ENCODE measurements around the gene MED13.
"Not testable (repeated sequence)": the region's sequence is repeated elsewhere in the genome, so short reads cannot be mapped to it uniquely, and the experiment has no call there.

The MED13 gene

GRCh38 chr17:62008294-62008693, 56.8 kb downstream of the MED13 start:
- TF ChIP-seq CTCF (IDR thresholded peaks at IDR 0.05; ENCODE audit: low read depth, low read length, missing control alignments), result no peak
- in situ Hi-C loops (cut with HindIII; ENCODE audit: low sequenced_read_pairs), result no loop called here
- no peak for DNase-seq (ENCODE audit: low read depth)
- no peak overlapping the region for H3K4me3 ChIP-seq (ENCODE audit: low read depth, low read length)

- TF ChIP-seq CTCF (IDR thresholded peaks at IDR 0.05; ENCODE audit: low read depth, low read length, missing control alignments), result no peak
- no peak overlapping the region for H3K4me3 ChIP-seq (ENCODE audit: low read depth, low read length)
- DNase-seq (ENCODE audit: low read depth), result no peak
- in situ Hi-C loops (cut with HindIII; ENCODE audit: low sequenced_read_pairs), result no loop called here
Measured at GRCh38 chr17:62004388-62004787, 60.7 kb downstream of the MED13 start.

- H3K4me3 ChIP-seq (ENCODE audit: low read depth, low read length); DNase-seq (ENCODE audit: low read depth); in situ Hi-C loops (cut with HindIII; ENCODE audit: low sequenced_read_pairs): not testable (repeated sequence)
Measured at GRCh38 chr17:62003141-62003540, 61.9 kb downstream of the MED13 start.

GRCh38 chr17:62001105-62001504, 64.0 kb downstream of the MED13 start:
- no peak for DNase-seq (ENCODE audit: low read depth)
- no peak overlapping the region for H3K4me3 ChIP-seq (ENCODE audit: low read depth, low read length)
- in situ Hi-C loops (cut with HindIII; ENCODE audit: low sequenced_read_pairs), result no loop called here
- no peak for TF ChIP-seq CTCF (IDR thresholded peaks at IDR 0.05; ENCODE audit: low read depth, low read length, missing control alignments)

- DNase-seq (ENCODE audit: low read depth), result no peak
- TF ChIP-seq CTCF (IDR thresholded peaks at IDR 0.05; ENCODE audit: low read depth, low read length, missing control alignments), result no peak
- no peak overlapping the region for H3K4me3 ChIP-seq (ENCODE audit: low read depth, low read length)
- in situ Hi-C loops (cut with HindIII; ENCODE audit: low sequenced_read_pairs), result no loop called here
Measured at GRCh38 chr17:62000186-62000585, 64.9 kb downstream of the MED13 start.

- DNase-seq (ENCODE audit: low read depth); in situ Hi-C loops (cut with HindIII; ENCODE audit: low sequenced_read_pairs); H3K4me3 ChIP-seq (ENCODE audit: low read depth, low read length): not testable (repeated sequence)
Measured at GRCh38 chr17:61998534-61998933, 66.5 kb downstream of the MED13 start.

GRCh38 chr17:61997664-61998063, 67.4 kb downstream of the MED13 start:
- DNase-seq (ENCODE audit: low read depth), result peak; percentile 49
- H3K4me3 ChIP-seq (ENCODE audit: low read depth, low read length), result no peak overlapping the region
- in situ Hi-C loops (cut with HindIII; ENCODE audit: low sequenced_read_pairs), result no loop called here
- no peak for TF ChIP-seq CTCF (IDR thresholded peaks at IDR 0.05; ENCODE audit: low read depth, low read length, missing control alignments)

- no peak for TF ChIP-seq CTCF (IDR thresholded peaks at IDR 0.05; ENCODE audit: low read depth, low read length, missing control alignments)
- no peak for DNase-seq (ENCODE audit: low read depth)
- in situ Hi-C loops (cut with HindIII; ENCODE audit: low sequenced_read_pairs), result no loop called here
- no peak overlapping the region for H3K4me3 ChIP-seq (ENCODE audit: low read depth, low read length)
Measured at GRCh38 chr17:61996916-61997605, 68.0 kb downstream of the MED13 start.
